Endothelial cell (in vitro differentiated cells): ENCODE results near the gene DAAM2. TPM values are rescaled to one million over a fixed set of nuclear protein-coding genes. Genes with fewer than 3 reads are reported as not detected.

ENCODE experiments used
- DNase-seq: peaks from one replicate; pipeline ENCODE4 v3.0.0; 2021; ENCODE audit warnings: low spot score
- H3K27ac Mint-ChIP-seq: one replicate; pipeline ENCODE4 v1.8.0; 2021; ENCODE audit warnings: mixed read lengths, inconsistent platforms; ENCODE audit not compliant: unreplicated experiment
- H3K27me3 Mint-ChIP-seq: one replicate; pipeline ENCODE4 v1.8.0; 2021; ENCODE audit warnings: mild to moderate bottlenecking, moderate library complexity, mixed read lengths, inconsistent platforms; ENCODE audit not compliant: unreplicated experiment
- H3K36me3 Mint-ChIP-seq: one replicate; pipeline ENCODE4 v1.8.0; 2021; ENCODE audit warnings: mild to moderate bottlenecking, low read depth, mixed read lengths, inconsistent platforms; ENCODE audit not compliant: unreplicated experiment
- H3K4me1 Mint-ChIP-seq: one replicate; pipeline ENCODE4 v1.8.0; 2021; ENCODE audit warnings: mild to moderate bottlenecking, mixed read lengths, inconsistent platforms; ENCODE audit not compliant: unreplicated experiment
- H3K4me3 Mint-ChIP-seq: one replicate; pipeline ENCODE4 v1.8.0; 2021; ENCODE audit warnings: mild to moderate bottlenecking, mixed read lengths, inconsistent platforms; ENCODE audit not compliant: unreplicated experiment
- H3K9me3 Mint-ChIP-seq: one replicate; pipeline ENCODE4 v1.8.0; 2021; ENCODE audit warnings: mixed read lengths, inconsistent platforms; ENCODE audit not compliant: unreplicated experiment
- CTCF ChIP-seq: fragments of 200-600 bp; sonication (generic); IDR thresholded peaks from one replicate; pipeline ENCODE4 v1.5.0; 2021; ENCODE audit warnings: antibody characterized with exemption; ENCODE audit not compliant: unreplicated experiment
- total RNA-seq: library from RNA; stranded (reverse); fragmentation: NEBNext Ultra II Directional; extraction: Animal tissue kit (Norgen Biotek cat#: 25700); gene quantifications from one replicate; pipeline ENCODE4 v1.2.1, GENCODE V29; 2021; ENCODE audit not compliant: unreplicated experiment

DAAM2 gene
- total RNA-seq, 1 donor from 2014 or later = 3.0 TPM

DNA sequence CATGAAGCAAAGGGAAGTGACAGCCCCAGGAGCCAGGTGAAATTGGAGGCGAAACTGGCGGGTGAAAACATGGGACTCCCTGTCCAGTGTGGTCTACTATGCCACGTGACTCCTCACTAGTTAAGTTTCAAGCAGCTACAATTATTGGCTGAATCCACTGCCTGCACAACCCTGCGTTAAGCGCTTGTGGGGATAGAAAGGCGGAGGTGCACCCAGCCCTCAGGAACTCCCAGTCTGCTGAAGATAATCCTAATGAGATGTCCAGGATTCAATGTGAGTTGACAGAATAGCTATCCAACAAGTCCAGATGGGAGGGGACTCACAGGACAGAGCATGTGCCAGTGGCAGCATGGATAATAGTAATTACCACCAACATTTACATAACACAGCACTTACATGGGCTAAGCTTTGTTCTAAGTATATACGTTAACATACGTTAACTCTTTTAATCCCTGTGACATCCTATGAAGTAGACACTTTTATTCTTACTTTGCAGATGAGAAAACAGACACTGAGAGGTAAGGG is 140.3 kb downstream of the DAAM2 start:
- Mint-ChIP-seq H3K4me3 (no peak overlapping the region), H3K27me3 (peaks cover 2% of the 10 kb centered on the region), H3K36me3 (peaks cover 3% of the 10 kb centered on the region), H3K9me3 (no peaks in the 10 kb centered on the region), H3K4me1 (peaks cover 23% of the 10 kb centered on the region), H3K27ac (no peak overlapping the region)
- DNase-seq = no peak
- no peak for TF ChIP-seq CTCF

GRCh38 chr6:39933669-39934130 is 141.5 kb downstream of the DAAM2 start:
- H3K27me3 Mint-ChIP-seq = no peaks in the 10 kb centered on the region
- H3K4me3 Mint-ChIP-seq = peak overlapping the region; percentile 94
- no peak for TF ChIP-seq CTCF
- no peaks in the 10 kb centered on the region for H3K9me3 Mint-ChIP-seq
- H3K4me1 Mint-ChIP-seq = peaks cover 23% of the 10 kb centered on the region
- no peak for DNase-seq
- H3K27ac Mint-ChIP-seq = no peak overlapping the region
- H3K36me3 Mint-ChIP-seq = no peaks in the 10 kb centered on the region

GRCh38 chr6:39934131-39934757 is 142.1 kb downstream of the DAAM2 start, which contains the start of gene MOCS1:
TSS of gene MOCS1 (minus strand) at chr6:39934462. CDS start at chr6:39934417, 45 bp downstream.
- Mint-ChIP-seq H3K36me3 (no peaks in the 10 kb centered on the region), H3K27ac (no peak within 1 kb of the TSS), H3K4me1 (peaks cover 21% of the 10 kb centered on the region), H3K4me3 (peak within 1 kb of the TSS; percentile 94), H3K9me3 (no peaks in the 10 kb centered on the region), H3K27me3 (no peaks in the 10 kb centered on the region)
- no peak for TF ChIP-seq CTCF
- peak; percentile 74 for DNase-seq

DNA sequence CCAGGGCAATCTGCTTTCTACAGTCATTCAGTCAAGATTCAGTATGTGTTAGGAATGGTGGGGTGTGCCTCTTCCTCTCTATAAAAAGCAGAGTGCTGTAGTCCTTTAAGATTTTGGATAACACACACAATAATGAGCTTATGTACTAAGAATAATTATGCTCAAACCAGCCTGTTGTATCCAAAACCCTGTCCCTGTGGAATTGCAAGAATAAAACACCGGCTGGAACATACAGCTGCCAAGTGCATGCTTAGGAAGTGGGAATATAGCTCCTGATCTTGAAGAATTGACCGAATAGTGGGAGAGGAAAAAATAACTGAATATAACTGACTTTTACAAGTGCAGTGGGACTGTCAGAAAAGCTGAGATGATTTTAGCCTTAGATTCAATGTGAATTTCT is 143.1 kb downstream of the DAAM2 start:
- Mint-ChIP-seq H3K4me3 (no peak overlapping the region), H3K4me1 (peaks cover 14% of the 10 kb centered on the region), H3K36me3 (no peaks in the 10 kb centered on the region), H3K27me3 (peaks cover 2% of the 10 kb centered on the region), H3K9me3 (no peaks in the 10 kb centered on the region), H3K27ac (no peak overlapping the region)
- TF ChIP-seq CTCF = no peak
- no peak for DNase-seq

DNA sequence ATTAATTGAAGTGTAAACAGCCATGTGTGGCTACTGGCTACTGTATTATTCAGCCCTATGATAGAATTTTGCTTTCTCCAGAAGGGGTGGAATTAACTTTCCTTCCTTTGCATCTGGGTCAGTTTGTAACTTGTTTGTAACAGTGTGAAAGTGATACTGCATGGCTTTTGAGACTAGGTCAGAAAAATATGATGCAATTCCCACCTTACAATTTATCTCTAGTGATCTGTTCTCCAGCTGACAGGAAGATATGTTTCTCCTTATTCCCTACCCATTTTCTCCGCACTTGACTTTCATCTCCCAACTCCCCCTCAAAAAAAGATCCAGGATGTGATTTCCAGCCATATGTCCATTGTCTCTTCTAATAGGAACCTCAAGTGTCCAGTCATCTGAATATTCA is 144.7 kb downstream of the DAAM2 start:
- Mint-ChIP-seq H3K4me1 (peaks cover 12% of the 10 kb centered on the region), H3K27me3 (peaks cover 2% of the 10 kb centered on the region), H3K4me3 (no peak overlapping the region), H3K27ac (no peak overlapping the region), H3K9me3 (no peaks in the 10 kb centered on the region), H3K36me3 (no peaks in the 10 kb centered on the region)
- TF ChIP-seq CTCF = no peak
- no peak for DNase-seq
